HepG2 (cell line): ENCODE data around the gene CAPN13.

Experiments
- ATF3 ChIP-seq: sonication (generic); formaldehyde crosslinking; IDR thresholded peaks from 2 replicates; pipeline ENCODE4 v1.4.0; 2020; ENCODE audit warnings: missing genetic modification reagents
- EP300 ChIP-seq, 3 experiments: sonication (generic) in 1 of 3; formaldehyde crosslinking in 1 of 3; IDR thresholded peaks; 2 replicates each; pipeline versions ENCODE4 v1.5.1 to v1.6.1; 2011 to 2020; ENCODE audit warnings: low read depth in 2 of 3, low read length in 2 of 3, borderline replicate concordance in 1 of 3, improper control_type of control experiment in 1 of 3, mild to moderate bottlenecking in 1 of 3, missing genetic modification reagents in 1 of 3, moderate library complexity in 1 of 3
- RERE ChIP-seq: IDR thresholded peaks from 2 replicates; pipeline ENCODE4 v1.6.1; 2016; ENCODE audit warnings: low read depth, missing genetic modification reagents, missing compliant biosample characterization

GRCh38 chr2:30769481-30769780 lies 37.8 kb downstream of the CAPN13 start:
- TF ChIP-seq RERE (CRISPR knock-in tag): no peak
- no peak for TF ChIP-seq ATF3 (CRISPR knock-in tag)
- no peak for TF ChIP-seq EP300 (IDR thresholded peaks at IDR 0.05; ENCODE audit: low read depth in 2 of 2, low read length in 2 of 2)
- no peak for TF ChIP-seq EP300 (CRISPR knock-in tag; IDR thresholded peaks at IDR 0.05; ENCODE audit: borderline replicate concordance)
